Gastroesophageal sphincter (tissue), 3 donors: ENCODE results near the gene BCAS3.
"Not testable (repeated sequence)": the region's sequence is repeated elsewhere in the genome, so short reads cannot be mapped to it uniquely, and the experiment has no call there.

Source experiments
- POLR2A ChIP-seq, 2 donors: fragments of 450-650 bp; IDR thresholded peaks; one replicate each; pipeline ENCODE4 v1.6.1; 2017; ENCODE audit warnings: antibody characterized with exemption in 2 of 2, mild to moderate bottlenecking in 2 of 2, moderate library complexity in 1 of 2
- POLR2AphosphoS5 ChIP-seq: sonication (generic); formaldehyde crosslinking; IDR thresholded peaks from one replicate; pipeline ENCODE4 v1.6.1; 2017; ENCODE audit warnings: antibody characterized with exemption
- TF ChIP-seq, protein P1 (sequence below), 4 experiments: fragments of 200-600 bp in 2 of 4; fragments of 450-650 bp in 2 of 4; sonication (generic) in 1 of 4; IDR thresholded peaks; one replicate each; pipeline ENCODE4 v1.5.1; 2017 to 2019; ENCODE audit warnings: antibody characterized with exemption in 4 of 4, mild to moderate bottlenecking in 2 of 4, moderate library complexity in 2 of 4

- not testable (repeated sequence) for TF ChIP-seq POLR2A (IDR thresholded peaks at IDR 0.05); POLR2AphosphoS5
- TF ChIP-seq, protein P1, sequence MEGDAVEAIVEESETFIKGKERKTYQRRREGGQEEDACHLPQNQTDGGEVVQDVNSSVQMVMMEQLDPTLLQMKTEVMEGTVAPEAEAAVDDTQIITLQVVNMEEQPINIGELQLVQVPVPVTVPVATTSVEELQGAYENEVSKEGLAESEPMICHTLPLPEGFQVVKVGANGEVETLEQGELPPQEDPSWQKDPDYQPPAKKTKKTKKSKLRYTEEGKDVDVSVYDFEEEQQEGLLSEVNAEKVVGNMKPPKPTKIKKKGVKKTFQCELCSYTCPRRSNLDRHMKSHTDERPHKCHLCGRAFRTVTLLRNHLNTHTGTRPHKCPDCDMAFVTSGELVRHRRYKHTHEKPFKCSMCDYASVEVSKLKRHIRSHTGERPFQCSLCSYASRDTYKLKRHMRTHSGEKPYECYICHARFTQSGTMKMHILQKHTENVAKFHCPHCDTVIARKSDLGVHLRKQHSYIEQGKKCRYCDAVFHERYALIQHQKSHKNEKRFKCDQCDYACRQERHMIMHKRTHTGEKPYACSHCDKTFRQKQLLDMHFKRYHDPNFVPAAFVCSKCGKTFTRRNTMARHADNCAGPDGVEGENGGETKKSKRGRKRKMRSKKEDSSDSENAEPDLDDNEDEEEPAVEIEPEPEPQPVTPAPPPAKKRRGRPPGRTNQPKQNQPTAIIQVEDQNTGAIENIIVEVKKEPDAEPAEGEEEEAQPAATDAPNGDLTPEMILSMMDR (IDR thresholded peaks at IDR 0.05) = not testable (repeated sequence)
Measured at GRCh38 chr17:61005958-61006357, 328.3 kb downstream of the BCAS3 start.
